Mesendoderm (in vitro differentiated cells): ENCODE results near the gene RNF224. TPM values are rescaled to one million over a fixed set of nuclear protein-coding genes. Genes with fewer than 3 reads are reported as not detected.

Source experiments
- DNase-seq: peaks from one replicate; pipeline ENCODE4 v3.0.0; 2013
- H2AK5ac ChIP-seq: 2 replicates; pipeline ENCODE4 v1.6.1; 2013; ENCODE audit warnings: low read length, inconsistent platforms
- H2BK120ac ChIP-seq: 2 replicates; pipeline ENCODE4 v1.6.1; 2013; ENCODE audit warnings: low read depth, mild to moderate bottlenecking, low read length, moderate library complexity, mixed read lengths
- H2BK15ac ChIP-seq: replicated peaks from 2 replicates; pipeline ENCODE4 v1.6.1; 2013; ENCODE audit warnings: low read depth, mild to moderate bottlenecking, moderate library complexity
- H2BK5ac ChIP-seq: 2 replicates; pipeline ENCODE4 v1.6.1; 2013; ENCODE audit warnings: low read length, inconsistent platforms
- H3K18ac ChIP-seq: 2 replicates; pipeline ENCODE4 v1.6.1; 2013; ENCODE audit warnings: mild to moderate bottlenecking, low read length, mixed read lengths
- H3K23ac ChIP-seq: one replicate; pipeline ENCODE4 v1.6.1; 2013; ENCODE audit warnings: low read length
- H3K27ac ChIP-seq: 2 replicates; pipeline ENCODE4 v1.5.1; 2013; ENCODE audit warnings: low read depth, mild to moderate bottlenecking, inconsistent platforms, low read length, moderate library complexity
- H3K27me3 ChIP-seq: 2 replicates; pipeline ENCODE4 v1.6.1; 2013; ENCODE audit warnings: low read length, control low read depth, mild to moderate bottlenecking, inconsistent platforms; ENCODE audit not compliant: insufficient read depth, poor library complexity
- H3K36me3 ChIP-seq: 2 replicates; pipeline ENCODE4 v1.6.1; 2013; ENCODE audit warnings: low read length, inconsistent platforms; ENCODE audit not compliant: control insufficient read depth, insufficient read depth
- H3K4ac ChIP-seq: one replicate; pipeline ENCODE4 v1.6.1; 2013; ENCODE audit warnings: low read depth, mild to moderate bottlenecking, low read length, moderate library complexity
- H3K4me1 ChIP-seq: 2 replicates; pipeline ENCODE4 v1.6.1; 2013; ENCODE audit warnings: low read depth, low read length, inconsistent platforms; ENCODE audit not compliant: control insufficient read depth
- H3K4me2 ChIP-seq: 2 replicates; pipeline ENCODE4 v1.6.1; 2013; ENCODE audit warnings: low read length
- H3K4me3 ChIP-seq: 2 replicates; pipeline ENCODE4 v1.5.1; 2013; ENCODE audit warnings: mild to moderate bottlenecking, low read length
- H3K56ac ChIP-seq: one replicate; pipeline ENCODE4 v1.6.1; 2013; ENCODE audit warnings: low read length
- H3K79me1 ChIP-seq: 2 replicates; pipeline ENCODE4 v1.6.1; 2013; ENCODE audit warnings: low read length, inconsistent platforms
- H3K79me2 ChIP-seq: 2 replicates; pipeline ENCODE4 v1.6.1; 2013; ENCODE audit warnings: mild to moderate bottlenecking, low read length; ENCODE audit not compliant: control insufficient read depth, insufficient read depth
- H3K9ac ChIP-seq: 2 replicates; pipeline ENCODE4 v1.6.1; 2013; ENCODE audit warnings: low read length, inconsistent platforms
- H4K5ac ChIP-seq: one replicate; pipeline ENCODE4 v1.6.1; 2013; ENCODE audit warnings: low read length
- H4K8ac ChIP-seq: one replicate; pipeline ENCODE4 v1.6.1; 2013; ENCODE audit warnings: low read depth, mild to moderate bottlenecking, control low read depth, low read length, moderate library complexity
- WGBS: extraction: QIAGEN DNeasy Blood & Tissue Kit; methylation state at CpG from one replicate; pipeline ENCODE4 v1.1.7; 2013; ENCODE audit warnings: low lambda C conversion rate, missing lambda C conversion rate; ENCODE audit not compliant: insufficient coverage; ENCODE audit errors: extremely low coverage; 5-methylcytosine and 5-hydroxymethylcytosine counted together
- polyA plus RNA-seq, 2 experiments: library from polyadenylated mRNA; stranded (reverse); fragments of 200-250 nt; gene quantifications; one replicate each; pipeline ENCODE4 v1.2.3, GENCODE V29; 2013

The RNF224 gene
- polyA plus RNA-seq (2013, experiment 1 of 2): not detected
- polyA plus RNA-seq (2013, experiment 2 of 2): not detected

- Histone ChIP-seq H3K79me2 (no peaks in the 10 kb centered on the region), H3K56ac (peak within 1 kb of the TSS; percentile 37), H4K8ac (no peak within 1 kb of the TSS), H3K4me1 (no peaks in the 10 kb centered on the region), H3K18ac (no peak within 1 kb of the TSS), H3K27ac (no peak within 1 kb of the TSS), H2BK120ac (no peak within 1 kb of the TSS), H3K79me1 (no peaks in the 10 kb centered on the region), H3K4ac (no peak within 1 kb of the TSS), H3K9ac (no peak within 1 kb of the TSS), H2BK15ac (no peak within 1 kb of the TSS), H3K4me3 (no peak within 1 kb of the TSS), H2AK5ac (no peak within 1 kb of the TSS), H3K4me2 (no peak within 1 kb of the TSS), H2BK5ac (no peak within 1 kb of the TSS), H3K23ac (no peak within 1 kb of the TSS), H4K5ac (no peak within 1 kb of the TSS), H3K36me3 (no peaks in the 10 kb centered on the region), H3K27me3 (peaks cover under 1% of the 10 kb centered on the region)
- DNase-seq: peak; percentile 85
- no CpG with 5 or more reads among the region's 25 CpGs for WGBS
Observed at GRCh38 chr9:137227054-137227852, at the start of gene RNF224. RNF224 (plus strand) TSS chr9:137227502; CDS start chr9:137228336, 834 bp downstream.

DNA sequence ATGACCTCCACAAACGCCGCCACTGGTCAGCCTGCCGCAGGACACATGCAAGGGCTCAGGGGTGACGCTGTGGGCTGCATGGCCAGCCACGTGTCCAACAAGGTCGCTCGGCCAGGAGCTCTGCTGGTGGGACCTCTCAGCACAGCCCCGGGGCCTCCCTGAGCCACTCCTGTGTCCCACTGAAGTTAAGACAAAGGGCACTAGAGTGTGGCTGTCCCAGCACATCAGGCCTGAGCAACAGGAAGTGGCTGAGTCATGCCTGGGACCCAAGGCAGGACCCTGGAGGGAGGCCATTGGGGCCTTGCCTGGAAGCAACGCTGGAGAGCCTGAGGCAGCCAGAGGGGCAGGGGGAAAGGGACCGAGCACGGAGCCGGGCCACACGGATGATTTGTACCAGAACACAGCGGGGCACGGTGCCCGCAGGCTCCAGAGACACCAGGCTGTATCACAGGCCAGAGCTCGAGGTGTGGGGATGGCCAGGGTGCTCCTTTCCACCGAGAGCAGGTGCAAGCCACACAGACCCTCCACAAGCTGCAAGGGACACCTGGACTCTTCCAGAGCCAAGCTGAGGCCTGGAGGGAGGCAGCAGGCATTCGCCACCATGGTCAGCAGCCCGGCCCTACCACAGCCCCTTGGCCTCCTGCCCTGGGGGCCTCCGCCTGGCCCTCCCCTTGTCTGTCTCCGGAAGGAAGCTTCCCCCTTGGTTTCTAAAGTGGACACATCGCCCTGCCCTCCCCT, 48.9 kb upstream of the RNF224 start:
- no peak for DNase-seq
- no peak overlapping the region for H2BK120ac ChIP-seq
- no peak overlapping the region for H2BK5ac ChIP-seq
- no peak overlapping the region for H3K4me2 ChIP-seq
- H3K56ac ChIP-seq: no peak overlapping the region
- no peaks in the 10 kb centered on the region for H3K79me2 ChIP-seq
- H3K4me3 ChIP-seq: no peak overlapping the region
- H3K18ac ChIP-seq: no peak overlapping the region
- H2BK15ac ChIP-seq: no peak overlapping the region
- no peak overlapping the region for H3K27ac ChIP-seq
- H3K9ac ChIP-seq: no peak overlapping the region
- no peak overlapping the region for H2AK5ac ChIP-seq
- H4K8ac ChIP-seq: no peak overlapping the region
- H3K4me1 ChIP-seq: no peaks in the 10 kb centered on the region
- no peak overlapping the region for H3K4ac ChIP-seq
- H3K79me1 ChIP-seq: no peaks in the 10 kb centered on the region
- no peak overlapping the region for H3K23ac ChIP-seq
- H3K27me3 ChIP-seq: no peaks in the 10 kb centered on the region
- H3K36me3 ChIP-seq: no peaks in the 10 kb centered on the region
- no peak overlapping the region for H4K5ac ChIP-seq
- WGBS: no CpG with 5 or more reads among the region's 23 CpGs

GRCh38 chr9:137178939-137179630, 48.2 kb upstream of the RNF224 start:
- H3K79me2 ChIP-seq: no peaks in the 10 kb centered on the region

DNA sequence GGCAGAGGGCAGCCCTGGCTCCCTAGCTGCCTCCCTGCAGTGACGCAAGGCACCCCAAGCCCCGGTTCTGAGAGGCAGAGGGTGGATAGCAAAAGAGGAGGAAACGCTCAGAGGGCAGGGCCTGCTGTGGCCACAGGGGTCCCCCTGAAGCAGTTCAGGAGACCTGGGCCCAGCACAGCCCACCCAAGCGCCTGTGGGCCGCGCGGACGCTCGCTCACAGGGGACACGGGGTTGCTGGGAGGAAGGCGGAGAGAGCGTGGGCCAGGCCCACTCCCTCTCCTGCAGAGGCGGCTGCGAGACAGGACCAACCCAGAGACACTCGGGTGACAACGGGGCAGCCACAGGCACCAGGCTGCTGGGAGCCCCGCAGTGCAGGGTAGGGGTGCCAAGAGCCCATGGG, 47.5 kb upstream of the RNF224 start:
- Histone ChIP-seq H3K27ac (no peak overlapping the region), H3K4me1 (no peaks in the 10 kb centered on the region), H4K8ac (no peak overlapping the region), H3K27me3 (no peaks in the 10 kb centered on the region), H3K79me1 (no peaks in the 10 kb centered on the region), H3K23ac (no peak overlapping the region), H2AK5ac (no peak overlapping the region), H3K4ac (no peak overlapping the region), H4K5ac (no peak overlapping the region), H2BK15ac (no peak overlapping the region), H3K4me3 (no peak overlapping the region), H3K18ac (no peak overlapping the region), H3K56ac (no peak overlapping the region), H3K4me2 (no peak overlapping the region), H3K79me2 (no peaks in the 10 kb centered on the region), H2BK120ac (no peak overlapping the region), H3K9ac (no peak overlapping the region), H2BK5ac (no peak overlapping the region), H3K36me3 (no peaks in the 10 kb centered on the region)
- no CpG with 5 or more reads among the region's 17 CpGs for WGBS
- no peak for DNase-seq

More at GRCh38 chr9:137178939-137179630, 48.2 kb upstream of the RNF224 start:
- Histone ChIP-seq H3K27ac (no peak overlapping the region), H3K36me3 (no peaks in the 10 kb centered on the region), H3K4ac (no peak overlapping the region), H2BK15ac (no peak overlapping the region), H3K18ac (no peak overlapping the region), H3K4me1 (no peaks in the 10 kb centered on the region), H4K8ac (no peak overlapping the region), H3K9ac (no peak overlapping the region), H2BK120ac (no peak overlapping the region), H2BK5ac (no peak overlapping the region), H3K4me3 (no peak overlapping the region), H3K56ac (no peak overlapping the region), H3K79me1 (no peaks in the 10 kb centered on the region), H3K27me3 (no peaks in the 10 kb centered on the region), H2AK5ac (no peak overlapping the region), H3K4me2 (no peak overlapping the region), H4K5ac (no peak overlapping the region), H3K23ac (no peak overlapping the region)
- WGBS: no CpG with 5 or more reads among the region's 19 CpGs
- DNase-seq: no peak

- Histone ChIP-seq H2BK5ac (no peak overlapping the region), H3K27ac (no peak overlapping the region), H2BK15ac (no peak overlapping the region), H3K4me2 (no peak overlapping the region), H3K79me2 (no peaks in the 10 kb centered on the region), H3K27me3 (no peaks in the 10 kb centered on the region), H3K4me1 (no peaks in the 10 kb centered on the region), H3K56ac (no peak overlapping the region), H4K5ac (no peak overlapping the region), H3K79me1 (no peaks in the 10 kb centered on the region), H3K4ac (no peak overlapping the region), H3K18ac (no peak overlapping the region), H3K36me3 (no peaks in the 10 kb centered on the region), H3K9ac (no peak overlapping the region), H2AK5ac (no peak overlapping the region), H3K23ac (no peak overlapping the region), H3K4me3 (no peak overlapping the region), H4K8ac (no peak overlapping the region), H2BK120ac (no peak overlapping the region)
- DNase-seq: no peak
- no CpG with 5 or more reads among the region's 20 CpGs for WGBS
Observed at GRCh38 chr9:137180491-137180890, 46.8 kb upstream of the RNF224 start.
